ENCODE measurements around the gene SLC26A2.

DNA sequence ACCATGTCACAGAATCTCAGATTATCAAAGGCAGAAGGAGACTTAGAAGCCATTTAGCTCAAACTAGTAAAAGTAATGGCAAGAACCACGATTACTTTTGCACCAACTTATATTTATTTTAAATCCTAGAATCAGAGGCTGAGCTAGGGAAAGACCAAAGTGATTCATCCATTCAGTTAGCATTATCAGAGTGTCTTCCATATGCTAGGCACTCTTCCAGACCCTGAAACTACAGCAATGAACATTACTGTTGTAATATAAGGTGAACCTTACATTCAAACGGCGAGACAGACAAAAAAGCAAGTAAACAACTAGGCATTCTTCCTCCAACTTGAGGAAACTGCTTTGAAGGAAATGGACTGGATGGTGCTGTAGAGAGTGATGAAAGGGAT lies 23.9 kb upstream of the SLC26A2 start:
- no peak for TF ChIP-seq ZBTB20 (tag by site-specific recombination; IDR thresholded peaks at IDR 0.05)
- no peak for TF ChIP-seq CTCF (tag by site-specific recombination; IDR thresholded peaks at IDR 0.05)
- TF ChIP-seq ZEB2 (tag by site-specific recombination; IDR thresholded peaks at IDR 0.05), result no peak
- TF ChIP-seq ZNF169 (tag by site-specific recombination; IDR thresholded peaks at IDR 0.05), result no peak
- no peak for TF ChIP-seq ZNF596 (tag by site-specific recombination; IDR thresholded peaks at IDR 0.05)
- TF ChIP-seq, protein P1, sequence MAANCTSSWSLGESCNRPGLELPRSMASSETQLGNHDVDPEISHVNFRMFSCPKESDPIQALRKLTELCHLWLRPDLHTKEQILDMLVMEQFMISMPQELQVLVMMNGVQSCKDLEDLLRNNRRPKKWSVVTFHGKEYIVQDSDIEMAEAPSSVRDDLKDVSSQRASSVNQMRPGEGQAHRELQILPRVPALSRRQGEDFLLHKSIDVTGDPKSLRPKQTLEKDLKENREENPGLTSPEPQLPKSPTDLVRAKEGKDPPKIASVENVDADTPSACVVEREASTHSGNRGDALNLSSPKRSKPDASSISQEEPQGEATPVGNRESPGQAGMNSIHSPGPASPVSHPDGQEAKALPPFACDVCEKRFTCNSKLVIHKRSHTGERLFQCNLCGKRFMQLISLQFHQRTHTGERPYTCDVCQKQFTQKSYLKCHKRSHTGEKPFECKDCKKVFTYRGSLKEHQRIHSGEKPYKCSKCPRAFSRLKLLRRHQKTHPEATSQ (tag by site-specific recombination; IDR thresholded peaks at IDR 0.05), result no peak
- TF ChIP-seq ZNF266 (tag by site-specific recombination; IDR thresholded peaks at IDR 0.05; ENCODE audit: low read depth), result no peak
- no peak for TF ChIP-seq HOXC10 (CRISPR knock-in tag; IDR thresholded peaks at IDR 0.05)
- TF ChIP-seq, protein P2, sequence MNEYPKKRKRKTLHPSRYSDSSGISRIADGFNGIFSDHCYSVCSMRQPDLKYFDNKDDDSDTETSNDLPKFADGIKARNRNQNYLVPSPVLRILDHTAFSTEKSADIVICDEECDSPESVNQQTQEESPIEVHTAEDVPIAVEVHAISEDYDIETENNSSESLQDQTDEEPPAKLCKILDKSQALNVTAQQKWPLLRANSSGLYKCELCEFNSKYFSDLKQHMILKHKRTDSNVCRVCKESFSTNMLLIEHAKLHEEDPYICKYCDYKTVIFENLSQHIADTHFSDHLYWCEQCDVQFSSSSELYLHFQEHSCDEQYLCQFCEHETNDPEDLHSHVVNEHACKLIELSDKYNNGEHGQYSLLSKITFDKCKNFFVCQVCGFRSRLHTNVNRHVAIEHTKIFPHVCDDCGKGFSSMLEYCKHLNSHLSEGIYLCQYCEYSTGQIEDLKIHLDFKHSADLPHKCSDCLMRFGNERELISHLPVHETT (tag by site-specific recombination; IDR thresholded peaks at IDR 0.05), result no peak
- TF ChIP-seq ZNF785 (tag by site-specific recombination; IDR thresholded peaks at IDR 0.05), result no peak
- TF ChIP-seq AEBP2 (tag by site-specific recombination; IDR thresholded peaks at IDR 0.05; ENCODE audit: borderline replicate concordance), result no peak
- no peak for TF ChIP-seq ZNF394 (tag by site-specific recombination; IDR thresholded peaks at IDR 0.05; ENCODE audit: borderline replicate concordance)

Data from HEK293 (cell line).